Activated T-cell treated with anti-CD3 and anti-CD28 coated beads, Interleukin-2, amount 50 U/mL, for 24 hours (primary cell): ENCODE measurements around the gene ODAD4.

Experiments
- DNase-seq: peaks from one replicate; pipeline ENCODE4 v3.0.0-alpha.2; 2020
- H3K27ac Mint-ChIP-seq: 2 replicates; pipeline ENCODE4 v1.8.0; 2020; ENCODE audit warnings: mild to moderate bottlenecking, mixed read lengths
- H3K27me3 Mint-ChIP-seq: 2 replicates; pipeline ENCODE4 v1.8.0; 2020; ENCODE audit warnings: mixed read lengths
- H3K36me3 Mint-ChIP-seq: 2 replicates; pipeline ENCODE4 v1.8.0; 2020; ENCODE audit warnings: low read depth, mixed read lengths
- H3K4me1 Mint-ChIP-seq: 2 replicates; pipeline ENCODE4 v1.8.0; 2020; ENCODE audit warnings: low read depth, mixed read lengths
- H3K4me3 Mint-ChIP-seq: 2 replicates; pipeline ENCODE4 v1.8.0; 2020; ENCODE audit warnings: mild to moderate bottlenecking, moderate library complexity, mixed read lengths
- H3K9me3 Mint-ChIP-seq: 2 replicates; pipeline ENCODE4 v1.8.0; 2020; ENCODE audit warnings: mixed read lengths

The ODAD4 gene

DNA sequence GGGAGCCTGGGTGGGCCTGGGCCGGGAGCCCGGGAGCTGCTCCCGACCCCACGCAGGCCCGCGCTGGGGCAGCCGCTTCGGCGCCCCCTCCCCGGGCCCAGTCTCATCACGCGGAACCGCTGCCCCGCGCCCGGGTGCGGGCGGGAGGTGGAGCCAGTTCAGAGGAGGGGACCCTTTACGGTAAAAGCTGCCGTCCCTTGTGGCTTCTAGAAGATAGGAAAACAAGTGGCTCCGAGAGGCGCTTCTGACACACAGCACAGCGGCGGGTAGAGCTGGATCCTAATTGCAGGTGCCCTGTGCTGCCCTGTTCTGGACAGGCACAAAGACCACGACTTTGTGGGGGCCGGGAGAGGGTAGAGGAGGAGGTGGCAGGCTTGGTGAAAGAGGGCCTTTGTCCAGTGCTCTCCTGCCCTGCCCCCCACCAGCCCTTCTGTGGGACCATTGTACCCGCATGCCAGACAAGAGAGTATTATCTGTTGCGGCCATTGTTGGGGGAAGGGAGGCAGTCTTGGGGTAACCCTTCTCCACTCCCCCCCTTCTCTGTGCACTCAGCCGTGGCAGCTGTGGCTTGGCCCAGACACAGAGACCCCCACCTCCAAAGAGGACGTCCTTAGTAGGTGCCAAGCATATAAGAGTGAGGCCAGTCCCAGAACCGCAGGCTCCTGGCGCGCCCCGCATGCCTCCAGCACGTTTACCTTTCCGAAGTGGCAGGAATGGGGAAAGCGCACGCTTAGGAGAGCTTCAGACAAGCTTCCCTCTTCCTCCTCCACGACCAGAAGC is 36.9 kb downstream of the ODAD4 start:
- Mint-ChIP-seq H3K9me3 (no peaks in the 10 kb centered on the region), H3K4me1 (peaks cover 54% of the 10 kb centered on the region), H3K27me3 (no peaks in the 10 kb centered on the region), H3K27ac (peak overlapping the region; percentile 90), H3K4me3 (peak overlapping the region; percentile 84), H3K36me3 (peaks cover 51% of the 10 kb centered on the region)
- DNase-seq, result no peak

DNA sequence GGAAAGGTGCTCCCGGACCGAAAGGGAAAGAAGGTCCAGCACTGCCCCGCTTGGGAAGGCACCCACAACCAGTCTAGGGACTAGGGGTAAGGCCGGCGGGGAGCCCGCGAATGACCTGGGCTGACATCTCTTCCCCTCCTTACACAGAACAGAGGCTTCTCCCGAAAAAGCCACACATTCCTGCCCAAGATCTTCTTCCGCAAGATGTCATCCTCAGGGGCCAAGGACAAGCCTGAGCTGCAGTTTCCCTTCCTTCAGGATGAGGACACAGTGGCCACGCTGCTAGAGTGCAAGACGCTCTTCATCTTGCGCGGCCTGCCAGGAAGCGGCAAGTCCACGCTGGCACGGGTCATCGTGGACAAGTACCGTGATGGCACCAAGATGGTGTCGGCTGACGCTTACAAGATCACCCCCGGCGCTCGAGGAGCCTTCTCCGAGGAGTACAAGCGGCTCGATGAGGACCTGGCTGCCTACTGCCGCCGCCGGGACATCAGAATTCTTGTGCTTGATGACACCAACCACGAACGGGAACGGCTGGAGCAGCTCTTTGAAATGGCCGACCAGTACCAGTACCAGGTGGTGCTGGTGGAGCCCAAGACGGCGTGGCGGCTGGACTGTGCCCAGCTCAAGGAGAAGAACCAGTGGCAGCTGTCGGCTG is 37.6 kb downstream of the ODAD4 start:
- Mint-ChIP-seq H3K36me3 (peaks cover 58% of the 10 kb centered on the region), H3K27ac (peak overlapping the region; percentile 90), H3K27me3 (no peaks in the 10 kb centered on the region), H3K4me3 (peak overlapping the region; percentile 84), H3K4me1 (peaks cover 55% of the 10 kb centered on the region), H3K9me3 (no peaks in the 10 kb centered on the region)
- no peak for DNase-seq

DNA sequence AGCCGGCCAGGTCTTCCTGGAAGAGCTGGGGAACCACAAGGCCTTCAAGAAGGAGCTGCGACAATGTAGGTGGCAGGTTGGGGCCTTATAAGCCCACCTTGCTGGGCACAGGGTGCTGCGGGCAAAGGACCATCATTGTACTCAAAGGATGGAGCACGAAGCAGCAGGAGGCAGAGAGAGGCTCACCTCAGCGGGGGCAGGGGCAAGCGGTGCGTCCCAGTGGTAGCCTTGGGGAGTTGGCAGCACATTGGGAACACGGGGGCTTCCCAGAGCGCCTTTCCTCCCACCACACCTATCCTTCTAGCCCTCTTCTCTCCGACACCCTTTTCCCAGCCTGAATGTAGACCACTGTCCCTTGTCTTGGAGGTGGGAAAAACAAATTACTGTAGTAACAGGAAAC is 38.3 kb downstream of the ODAD4 start:
- no peaks in the 10 kb centered on the region for H3K9me3 Mint-ChIP-seq
- no peak for DNase-seq
- H3K4me1 Mint-ChIP-seq, result peaks cover 55% of the 10 kb centered on the region
- H3K36me3 Mint-ChIP-seq, result peaks cover 64% of the 10 kb centered on the region
- peak overlapping the region; percentile 90 for H3K27ac Mint-ChIP-seq
- no peaks in the 10 kb centered on the region for H3K27me3 Mint-ChIP-seq
- H3K4me3 Mint-ChIP-seq, result peak overlapping the region; percentile 84

DNA sequence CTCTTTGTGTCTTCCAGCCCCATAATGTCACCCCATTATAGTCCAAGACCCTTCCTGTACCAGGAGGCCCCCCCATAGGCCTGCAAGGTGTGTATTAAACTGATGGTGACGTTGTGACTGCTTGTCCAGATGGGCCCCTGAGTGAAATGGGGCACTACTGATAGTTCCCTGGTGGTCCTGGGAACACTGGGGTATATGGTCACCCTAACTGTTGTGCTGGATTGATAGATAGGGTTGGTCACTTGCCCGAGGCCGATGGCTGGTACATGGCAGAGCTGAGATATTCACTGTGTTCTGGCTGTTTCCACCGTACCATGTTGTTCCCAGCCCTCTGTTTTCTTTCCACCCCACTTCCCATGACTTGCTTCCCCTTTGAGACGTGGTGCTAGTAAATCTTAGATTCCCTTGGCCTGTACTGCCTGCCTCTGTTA is 40.5 kb downstream of the ODAD4 start:
- DNase-seq, result no peak
- Mint-ChIP-seq H3K27ac (peak overlapping the region; percentile 55), H3K27me3 (no peaks in the 10 kb centered on the region), H3K4me3 (no peak overlapping the region), H3K9me3 (no peaks in the 10 kb centered on the region), H3K4me1 (peaks cover 44% of the 10 kb centered on the region), H3K36me3 (peaks cover 87% of the 10 kb centered on the region)

DNA sequence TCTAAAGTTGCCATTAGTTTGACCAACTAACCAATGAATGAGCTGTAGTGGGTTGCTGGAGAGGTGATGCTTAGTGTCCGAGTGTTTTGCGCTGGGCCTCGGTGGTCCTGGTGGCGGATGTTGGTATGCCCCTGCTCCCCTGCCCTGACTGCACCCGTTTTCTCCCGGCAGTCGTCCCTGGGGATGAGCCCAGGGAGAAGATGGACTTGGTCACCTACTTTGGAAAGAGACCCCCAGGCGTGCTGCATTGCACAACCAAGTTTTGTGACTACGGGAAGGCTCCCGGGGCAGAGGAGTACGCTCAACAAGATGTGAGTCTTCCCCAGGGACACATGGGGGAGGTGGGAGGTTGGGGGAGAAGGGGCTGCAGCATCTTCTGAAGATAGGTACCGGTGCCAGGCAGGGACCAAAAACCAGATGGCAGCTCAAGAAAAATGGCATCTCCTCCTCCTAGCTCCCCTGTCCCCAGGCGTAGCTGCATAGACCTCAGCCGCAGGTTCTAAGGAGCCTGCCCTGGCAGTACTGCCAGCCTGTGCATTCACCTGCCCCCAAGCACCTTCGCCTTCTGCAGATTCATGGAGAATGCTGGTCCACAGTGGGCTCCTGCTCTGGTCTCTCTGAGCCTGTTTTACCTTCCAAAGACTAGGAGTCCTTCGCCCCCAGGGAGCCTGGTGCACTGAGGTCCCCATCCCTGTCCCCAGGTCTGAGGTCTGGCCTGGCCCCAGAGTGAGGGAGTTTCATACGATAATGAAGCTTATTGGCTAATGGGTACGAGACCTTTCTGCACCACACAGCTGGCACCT is 41.5 kb downstream of the ODAD4 start:
- peak overlapping the region; percentile 76 for H3K27ac Mint-ChIP-seq

DNA sequence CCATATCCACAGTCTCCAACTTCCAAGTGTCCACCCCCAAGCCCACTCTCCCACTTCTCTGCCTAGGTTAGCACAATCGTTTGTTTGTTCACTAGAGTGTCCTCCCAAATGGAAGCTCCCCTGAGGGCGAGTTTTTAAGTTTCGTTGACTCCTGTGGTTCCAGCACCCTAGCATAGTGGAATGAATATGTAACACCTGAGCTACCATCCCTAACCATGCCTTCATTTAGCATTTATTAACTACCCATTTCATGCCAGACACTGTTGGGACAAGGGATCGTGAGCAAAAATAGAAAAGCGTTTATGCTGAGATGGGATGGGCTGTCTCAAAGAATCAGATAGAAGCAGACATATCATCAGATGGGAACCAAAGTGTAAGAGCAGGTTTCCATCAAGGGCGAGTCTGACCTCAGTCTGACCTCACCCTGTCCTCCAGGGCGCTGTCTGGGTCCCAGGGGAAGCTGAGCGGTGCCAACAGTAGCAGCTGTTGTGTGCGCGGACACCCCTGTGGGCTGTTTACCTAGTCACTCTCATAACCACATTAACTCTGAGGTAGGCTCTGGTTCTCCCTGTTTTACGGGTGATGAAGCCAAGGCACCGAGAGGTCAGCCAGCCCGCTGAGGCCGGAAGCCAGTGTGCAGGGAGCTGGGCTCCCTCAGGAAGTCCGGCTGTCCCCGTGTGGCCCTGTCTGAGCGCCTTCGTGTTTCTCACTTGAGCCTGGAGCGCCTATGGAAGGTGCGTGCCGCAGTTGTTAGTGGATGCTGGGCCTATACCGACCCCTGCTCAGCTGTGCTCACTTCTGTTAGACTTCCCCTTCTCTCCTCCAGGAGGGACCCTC is 42.4 kb downstream of the ODAD4 start:
- Mint-ChIP-seq H3K36me3 (peaks cover 98% of the 10 kb centered on the region), H3K4me1 (peaks cover 40% of the 10 kb centered on the region), H3K27ac (peak overlapping the region; percentile 76), H3K27me3 (no peaks in the 10 kb centered on the region), H3K9me3 (no peaks in the 10 kb centered on the region), H3K4me3 (no peak overlapping the region)
- no peak for DNase-seq

More for the DNA sequence above, 41.5 kb downstream of the ODAD4 start:
- H3K9me3 Mint-ChIP-seq, result no peaks in the 10 kb centered on the region
- peaks cover 96% of the 10 kb centered on the region for H3K36me3 Mint-ChIP-seq
- no peak for DNase-seq
- H3K4me1 Mint-ChIP-seq, result peaks cover 46% of the 10 kb centered on the region
- H3K4me3 Mint-ChIP-seq, result no peak overlapping the region
- H3K27me3 Mint-ChIP-seq, result no peaks in the 10 kb centered on the region

DNA sequence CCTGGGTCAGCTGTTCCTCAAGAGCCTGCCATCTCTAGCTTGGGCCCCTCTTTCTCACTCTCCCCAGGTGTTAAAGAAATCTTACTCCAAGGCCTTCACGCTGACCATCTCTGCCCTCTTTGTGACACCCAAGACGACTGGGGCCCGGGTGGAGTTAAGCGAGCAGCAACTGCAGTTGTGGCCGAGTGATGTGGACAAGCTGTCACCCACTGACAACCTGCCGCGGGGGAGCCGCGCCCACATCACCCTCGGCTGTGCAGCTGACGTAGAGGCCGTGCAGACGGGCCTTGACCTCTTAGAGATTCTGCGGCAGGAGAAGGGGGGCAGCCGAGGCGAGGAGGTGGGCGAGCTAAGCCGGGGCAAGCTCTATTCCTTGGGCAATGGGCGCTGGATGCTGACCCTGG is 43.0 kb downstream of the ODAD4 start:
- no peak overlapping the region for H3K4me3 Mint-ChIP-seq
- peaks cover 98% of the 10 kb centered on the region for H3K36me3 Mint-ChIP-seq
- peaks cover 34% of the 10 kb centered on the region for H3K4me1 Mint-ChIP-seq
- no peaks in the 10 kb centered on the region for H3K9me3 Mint-ChIP-seq
- peak overlapping the region; percentile 76 for H3K27ac Mint-ChIP-seq
- no peaks in the 10 kb centered on the region for H3K27me3 Mint-ChIP-seq
- no peak for DNase-seq

DNA sequence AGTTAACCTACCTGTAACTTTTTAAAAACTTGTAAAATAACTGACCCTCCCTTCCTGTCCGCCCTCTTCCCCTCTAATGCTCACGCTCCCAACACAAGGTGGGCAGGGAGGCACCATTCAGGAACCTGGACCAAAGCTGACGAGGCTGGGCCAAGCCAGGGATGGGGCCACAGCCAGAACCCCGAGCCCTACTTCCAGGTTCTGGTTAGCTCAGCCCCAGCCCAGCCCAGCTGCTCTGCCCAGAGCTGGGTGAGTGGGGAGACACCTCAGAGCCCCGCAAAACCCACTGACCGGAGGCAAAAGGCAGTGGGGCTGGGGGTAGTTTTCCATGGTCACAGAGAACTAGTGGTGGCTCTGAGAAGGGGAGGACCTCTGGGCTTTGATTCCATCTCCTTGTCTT is 43.6 kb downstream of the ODAD4 start:
- Mint-ChIP-seq H3K4me3 (no peak overlapping the region), H3K4me1 (peaks cover 31% of the 10 kb centered on the region), H3K27ac (peak overlapping the region; percentile 76), H3K36me3 (peaks cover 96% of the 10 kb centered on the region), H3K27me3 (no peaks in the 10 kb centered on the region), H3K9me3 (no peaks in the 10 kb centered on the region)
- no peak for DNase-seq

DNA sequence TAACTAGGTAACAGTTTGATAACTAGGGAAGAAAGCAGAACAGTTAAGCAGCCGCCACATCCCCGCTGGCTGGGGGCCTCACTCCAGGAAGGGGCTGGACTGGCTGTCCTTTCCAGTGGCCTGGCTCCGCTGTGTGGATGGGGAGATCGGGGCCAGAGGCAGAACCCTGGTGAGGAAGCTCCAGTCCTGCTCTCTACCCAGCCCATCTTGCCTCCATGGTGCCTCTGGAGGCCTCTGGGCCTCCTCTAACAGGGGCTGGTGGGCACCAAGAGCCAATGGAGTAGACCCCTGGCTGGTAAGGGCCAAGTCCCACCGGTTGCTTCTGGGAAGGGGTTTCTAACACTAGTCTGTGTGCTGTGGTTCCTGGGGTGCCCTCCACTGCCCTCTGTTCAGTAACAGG is 44.2 kb downstream of the ODAD4 start:
- Mint-ChIP-seq H3K36me3 (peaks cover 91% of the 10 kb centered on the region), H3K27ac (peak overlapping the region; percentile 76), H3K4me1 (peaks cover 26% of the 10 kb centered on the region), H3K4me3 (no peak overlapping the region), H3K27me3 (no peaks in the 10 kb centered on the region), H3K9me3 (no peaks in the 10 kb centered on the region)
- DNase-seq, result no peak

DNA sequence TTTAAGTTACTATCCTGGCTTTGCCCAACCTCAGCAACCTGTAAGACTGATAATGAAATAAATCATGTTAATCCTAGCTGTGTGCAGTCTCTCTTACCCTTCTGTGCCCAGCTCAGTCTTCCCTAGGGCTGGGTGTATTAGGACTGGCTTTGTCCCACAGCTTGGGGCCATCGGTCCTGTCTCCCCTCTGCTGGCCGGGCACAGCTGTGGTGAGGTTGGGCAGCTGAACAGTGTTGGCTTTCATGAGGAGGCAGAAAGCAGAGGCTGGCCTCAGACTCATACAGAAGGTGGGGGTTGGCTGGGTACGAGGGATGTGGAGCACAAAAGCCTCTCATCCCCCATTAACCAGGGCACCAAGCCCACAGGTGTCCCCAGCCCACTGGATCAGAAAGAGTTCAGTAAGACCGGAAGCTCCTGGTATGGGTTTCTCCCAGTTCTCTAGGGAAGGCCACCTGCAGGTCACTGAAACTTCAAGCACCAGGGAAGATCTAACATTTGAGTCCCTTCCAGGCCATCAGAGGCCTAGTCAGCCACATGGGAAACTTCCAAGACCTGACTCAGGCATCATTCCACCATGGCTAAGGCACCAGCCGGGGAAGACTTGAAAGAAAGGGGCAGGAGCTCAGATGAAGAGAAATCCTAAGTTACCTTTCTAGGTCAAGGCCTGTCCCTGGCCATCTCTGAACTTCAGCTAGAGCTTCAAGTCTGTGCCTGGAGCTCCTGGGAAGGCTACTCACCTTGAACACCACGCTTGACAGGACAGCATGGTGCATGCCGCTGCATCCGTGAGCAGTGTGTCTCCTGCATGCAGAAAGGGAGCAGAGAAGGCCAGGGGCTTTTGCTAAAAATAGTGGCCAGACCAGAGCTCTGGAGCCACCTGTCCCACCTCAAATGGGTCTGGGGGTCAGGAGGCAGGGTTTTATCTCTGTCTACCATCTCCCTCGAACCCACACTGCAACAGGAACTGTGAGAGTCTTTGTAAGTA is 45.0 kb downstream of the ODAD4 start:
- H3K4me3 Mint-ChIP-seq, result no peak overlapping the region
- H3K27me3 Mint-ChIP-seq, result no peaks in the 10 kb centered on the region
- H3K4me1 Mint-ChIP-seq, result peaks cover 23% of the 10 kb centered on the region
- DNase-seq, result no peak
- peaks cover 92% of the 10 kb centered on the region for H3K36me3 Mint-ChIP-seq
- H3K27ac Mint-ChIP-seq, result peak overlapping the region; percentile 76
- no peaks in the 10 kb centered on the region for H3K9me3 Mint-ChIP-seq

DNA sequence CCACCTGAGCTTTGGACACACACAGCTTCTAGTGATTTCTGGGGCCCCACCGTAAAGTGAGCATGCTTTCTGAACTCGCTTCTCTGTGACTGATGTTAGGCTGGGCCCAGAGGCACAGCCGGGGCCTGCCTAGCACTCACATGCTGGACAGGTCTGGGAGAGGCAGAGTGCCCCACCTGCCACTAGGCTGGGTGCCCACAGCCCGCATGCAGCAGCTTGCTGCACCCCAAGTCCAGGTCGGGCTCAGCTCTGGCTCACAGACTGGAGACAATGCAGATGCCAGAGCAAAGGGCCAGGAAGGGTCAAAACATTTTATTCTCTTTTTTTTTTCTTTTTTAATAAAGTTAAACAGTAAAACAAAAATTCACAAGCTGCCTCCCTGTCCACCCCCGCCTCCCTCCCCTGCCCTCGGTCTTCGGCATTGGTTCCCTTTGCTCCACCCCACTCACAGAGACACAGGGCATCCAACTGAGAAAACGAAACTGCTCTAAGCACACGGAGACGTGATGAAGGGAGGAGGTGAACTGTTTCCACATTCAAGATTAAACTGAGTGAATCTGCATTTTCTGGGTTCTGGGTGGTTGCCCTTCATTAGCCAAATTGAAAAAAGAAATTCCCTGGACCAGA is 45.8 kb downstream of the ODAD4 start:
- Mint-ChIP-seq H3K27me3 (no peaks in the 10 kb centered on the region), H3K36me3 (peaks cover 92% of the 10 kb centered on the region), H3K4me1 (peaks cover 15% of the 10 kb centered on the region), H3K9me3 (no peaks in the 10 kb centered on the region), H3K4me3 (no peak overlapping the region), H3K27ac (peak overlapping the region; percentile 14)
- DNase-seq, result no peak

DNA sequence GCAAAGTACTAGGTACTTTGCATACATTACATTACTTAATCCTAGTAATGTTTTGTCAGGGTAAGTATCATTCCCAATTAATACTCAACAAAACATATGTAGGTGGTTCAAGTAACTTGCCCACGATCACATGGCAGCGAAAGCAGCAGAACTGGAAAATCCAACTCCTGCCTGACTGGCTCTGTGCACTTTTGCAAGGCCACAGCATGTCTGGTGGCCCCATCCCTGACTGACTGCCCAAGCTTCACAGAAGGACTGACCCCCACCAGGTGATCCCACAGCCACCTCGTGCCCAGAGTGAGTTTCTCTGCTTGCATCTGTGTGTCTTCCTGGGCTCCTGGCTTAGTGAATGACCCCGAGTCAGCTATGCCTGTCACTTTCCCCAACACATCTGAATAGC is 47.6 kb downstream of the ODAD4 start:
- H3K9me3 Mint-ChIP-seq, result no peaks in the 10 kb centered on the region
- peak overlapping the region; percentile 39 for H3K27ac Mint-ChIP-seq
- H3K4me3 Mint-ChIP-seq, result no peak overlapping the region
- peaks cover 5% of the 10 kb centered on the region for H3K4me1 Mint-ChIP-seq
- peaks cover 92% of the 10 kb centered on the region for H3K36me3 Mint-ChIP-seq
- no peak for DNase-seq
- H3K27me3 Mint-ChIP-seq, result no peaks in the 10 kb centered on the region
